AG10803 (cell line): Measurements from ENCODE around the gene ADCY1.

Experiments used
- DNase-seq: peaks from one replicate; pipeline ENCODE4 v3.0.0; 2010; ENCODE audit warnings: low read depth
- H3K4me3 ChIP-seq: 2 replicates; pipeline ENCODE4 v1.5.1; 2011; ENCODE audit warnings: mild to moderate bottlenecking, low read length, control low read depth
- CTCF ChIP-seq: conservative IDR thresholded peaks from 2 replicates; pipeline ENCODE4 v1.5.1; 2011; ENCODE audit warnings: mild to moderate bottlenecking, low read length, control low read depth, inconsistent platforms

Gene ADCY1

DNA sequence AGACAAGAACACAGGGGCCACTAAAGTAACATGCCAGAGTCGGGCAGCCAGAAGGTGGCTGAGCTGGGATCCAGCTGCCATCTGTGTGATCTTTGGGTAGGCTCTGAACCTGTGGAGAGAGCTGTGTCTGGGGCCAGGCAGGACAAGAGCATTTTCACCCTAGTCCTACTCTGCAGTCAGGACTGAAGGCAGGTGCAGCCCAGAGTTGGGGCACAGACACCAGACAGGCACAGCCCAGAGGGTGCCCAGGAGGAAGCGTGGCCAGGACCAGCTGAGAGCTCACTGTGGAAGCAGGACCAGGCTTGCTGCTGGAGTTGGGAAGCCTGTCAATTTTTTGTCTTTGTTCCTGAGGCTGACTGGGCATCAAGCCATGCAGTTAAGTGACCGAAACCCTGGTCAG lies 113.6 kb downstream of the ADCY1 start:
- no peak for TF ChIP-seq CTCF
- H3K4me3 ChIP-seq: no peak overlapping the region
- no peak for DNase-seq

- no peak overlapping the region for H3K4me3 ChIP-seq
- TF ChIP-seq CTCF: no peak
- no peak for DNase-seq
These were observed 114.2 kb downstream of the ADCY1 start for GRCh38 chr7:45688382-45688781.

DNA sequence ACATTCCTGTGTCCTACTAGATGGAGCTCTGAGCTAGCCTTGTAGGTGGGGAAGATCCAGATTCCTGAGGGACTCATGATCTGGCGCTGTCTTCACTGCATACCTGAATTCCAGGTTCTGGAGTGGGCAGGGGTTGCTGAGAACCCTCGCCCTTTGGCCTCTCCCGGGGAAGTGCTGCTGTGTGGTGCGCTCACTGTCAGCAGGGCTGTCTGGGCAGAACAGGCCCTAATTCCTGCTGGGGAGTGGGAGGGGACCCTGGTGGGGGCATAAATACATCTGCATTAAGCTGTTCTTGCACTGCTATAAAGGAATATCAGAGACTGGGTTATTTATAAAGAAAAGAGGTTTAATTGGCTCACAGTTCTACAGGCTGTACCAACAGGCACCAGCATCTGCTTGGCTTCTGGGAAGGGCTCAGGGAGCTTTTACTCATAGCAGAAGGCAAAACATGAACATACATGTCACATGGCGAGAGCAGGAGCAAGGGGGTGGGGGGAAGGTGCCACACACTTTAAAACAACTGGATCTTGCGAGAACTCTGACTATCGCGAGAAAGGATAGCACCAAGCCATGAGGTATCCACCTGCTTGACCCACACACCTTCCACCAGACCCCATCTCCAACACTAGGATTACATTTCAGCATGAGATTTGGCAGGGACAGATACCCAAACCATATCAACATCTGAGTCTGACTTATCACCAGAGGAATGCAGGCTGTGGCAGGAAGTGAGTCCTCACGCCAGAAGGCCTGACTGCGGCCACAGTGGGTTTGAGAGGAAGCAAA lies 115.0 kb downstream of the ADCY1 start:
- no peak overlapping the region for H3K4me3 ChIP-seq
- no peak for TF ChIP-seq CTCF
- DNase-seq: peak; percentile 75

DNA sequence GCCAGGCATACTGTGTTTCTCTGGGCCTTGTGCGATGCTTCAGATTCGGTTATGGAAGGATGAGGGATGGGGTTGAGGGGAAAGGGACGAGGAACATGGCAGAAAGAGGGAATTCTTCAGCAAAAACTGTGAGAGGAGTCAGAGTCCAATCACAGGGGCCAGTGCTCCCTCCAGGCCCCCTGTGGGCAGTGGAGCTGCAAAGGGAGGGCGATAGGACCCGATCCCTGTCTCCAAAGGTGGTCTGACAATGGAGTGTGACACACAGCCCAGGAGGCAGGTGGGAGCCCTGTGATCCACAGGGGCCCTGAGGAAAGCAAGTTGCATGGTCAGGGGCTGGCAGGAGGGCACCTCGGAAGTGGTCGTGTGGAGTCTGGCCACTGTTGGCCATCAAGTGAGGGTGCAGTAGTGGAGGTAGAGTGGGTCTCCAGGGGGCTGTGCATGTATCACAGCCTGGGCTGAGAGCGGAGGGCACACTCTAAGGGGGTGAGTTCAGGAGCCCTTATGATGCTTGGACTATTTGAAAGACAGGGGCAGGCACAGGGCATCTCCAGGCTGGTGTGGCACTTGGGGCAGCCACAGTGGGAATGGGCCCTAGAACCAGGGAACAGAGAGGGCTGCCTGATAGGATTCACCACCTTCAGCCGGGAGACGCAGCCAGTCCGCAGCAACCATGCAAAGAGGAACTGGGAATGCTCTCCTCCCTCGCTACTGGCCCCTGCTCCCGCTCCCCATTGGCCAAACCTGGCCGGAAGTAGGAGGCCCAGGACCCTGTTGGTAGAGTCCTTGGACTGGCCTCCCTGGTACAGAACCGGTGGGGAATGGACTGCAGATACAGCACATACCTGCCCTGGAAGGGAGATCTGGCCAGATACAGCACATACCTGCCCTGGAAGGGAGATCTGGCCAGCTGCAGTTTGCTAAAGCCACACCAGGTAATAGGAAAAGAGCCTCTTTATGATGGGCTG lies 115.9 kb downstream of the ADCY1 start:
- no peak for DNase-seq
- no peak for TF ChIP-seq CTCF

DNA sequence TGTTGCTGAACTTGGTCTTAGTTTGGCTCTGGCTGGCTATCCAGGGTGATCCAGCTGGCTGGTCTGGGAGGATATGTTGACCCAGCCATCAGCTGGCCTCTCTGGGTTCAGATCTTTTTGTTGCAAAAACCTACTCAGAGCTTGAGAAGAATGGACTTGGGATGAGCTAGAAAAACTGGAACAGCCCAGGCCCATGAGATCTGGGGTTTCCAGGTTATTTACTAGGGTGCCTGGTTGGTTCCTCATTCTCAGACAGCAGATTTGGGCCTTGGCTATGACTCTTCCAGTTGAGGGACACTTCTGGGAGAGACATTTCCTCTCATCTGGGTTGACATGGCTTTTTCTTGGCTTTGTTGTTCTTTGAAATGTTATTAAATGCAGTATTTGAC lies 116.6 kb downstream of the ADCY1 start:
- DNase-seq: no peak
- no peak overlapping the region for H3K4me3 ChIP-seq
- no peak for TF ChIP-seq CTCF

More for the DNA sequence above, 115.9 kb downstream of the ADCY1 start:
- H3K4me3 ChIP-seq: no peak overlapping the region

DNA sequence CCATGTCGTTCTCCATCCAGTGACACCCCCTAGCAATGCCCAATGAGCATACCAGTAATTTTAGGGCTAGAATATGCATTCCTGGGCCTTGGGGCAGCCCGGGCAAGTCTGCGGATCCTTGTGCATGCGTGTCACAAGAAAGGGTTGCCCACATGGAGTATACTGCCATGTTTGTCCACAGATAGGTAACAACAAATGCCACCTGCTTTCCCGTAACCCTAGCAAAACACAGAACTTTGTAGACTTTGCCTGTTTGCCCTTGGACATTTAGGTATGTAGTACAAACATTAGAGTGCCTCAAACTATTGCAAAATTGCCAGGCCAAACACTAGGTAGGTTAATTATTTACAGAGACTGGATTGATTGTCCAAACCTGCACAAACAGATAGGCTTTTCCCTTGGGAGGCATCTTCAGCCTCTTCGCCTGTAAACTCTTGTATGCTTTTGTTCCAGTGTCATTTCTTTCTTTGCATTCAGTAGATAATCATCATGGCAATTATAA lies 117.0 kb downstream of the ADCY1 start:
- DNase-seq: no peak
- TF ChIP-seq CTCF: no peak

More for the DNA sequence above, 117.0 kb downstream of the ADCY1 start:
- H3K4me3 ChIP-seq: no peak overlapping the region
